Gastrocnemius medialis (tissue), 4 donors: ENCODE measurements around the gene ILK. TPM values are rescaled to one million over a fixed set of nuclear protein-coding genes. Genes with fewer than 3 reads are reported as not detected.

ENCODE experiments used
- ATAC-seq, 2 donors: fragments of 150-250 bp; one replicate each; pipeline ENCODE4 v1.9.1; 2016
- DNase-seq, 2 donors: peaks; one replicate each; pipeline ENCODE4 v3.0.0-alpha.2; 2019
- H3K27ac ChIP-seq, 4 donors: fragments of 200-600 bp; sonication (generic); 1 replicate in 1 of 4; 2 replicates in 3 of 4; pipeline ENCODE4 v1.5.1; 2016 to 2018; ENCODE audit warnings: mild to moderate bottlenecking in 2 of 4, moderate library complexity in 1 of 4
- H3K27me3 ChIP-seq, 3 donors: fragments of 200-600 bp; sonication (generic) in 2 of 3; 1 replicate in 1 of 3; 2 replicates in 2 of 3; pipeline versions ENCODE4 v1.5.1 to v1.6.0; 2016 to 2019; ENCODE audit warnings: mild to moderate bottlenecking in 1 of 3, moderate library complexity in 1 of 3
- H3K36me3 ChIP-seq, 2 donors: fragments of 200-600 bp; sonication (generic) in 1 of 2; one replicate each; pipeline ENCODE4 v1.5.1; 2017 to 2018
- H3K4me1 ChIP-seq, 2 donors: fragments of 200-600 bp; sonication (generic) in 1 of 2; one replicate each; pipeline ENCODE4 v1.5.1; 2016 to 2017; ENCODE audit warnings: mild to moderate bottlenecking in 2 of 2
- H3K4me3 ChIP-seq, 4 donors: fragments of 200-600 bp; sonication (generic) in 3 of 4; 1 replicate in 1 of 4; 2 replicates in 3 of 4; pipeline ENCODE4 v1.5.1; 2016 to 2019; ENCODE audit warnings: mild to moderate bottlenecking in 2 of 4
- H3K9me3 ChIP-seq, 3 donors: fragments of 200-600 bp; sonication (generic) in 2 of 3; 1 replicate in 1 of 3; 2 replicates in 2 of 3; pipeline ENCODE4 v1.5.1; 2016 to 2019
- CTCF ChIP-seq, 5 experiments: fragments of 450-650 bp in 3 of 5; fragments of 200-600 bp in 2 of 5; sonication (generic) in 2 of 5; IDR thresholded peaks in 4 of 5; conservative IDR thresholded peaks in 1 of 5; 1 replicate in 4 of 5; 2 replicates in 1 of 5; pipeline ENCODE4 v1.5.1; 2016 to 2019; ENCODE audit warnings: antibody characterized with exemption in 5 of 5, mild to moderate bottlenecking in 3 of 5, moderate library complexity in 3 of 5
- POLR2A ChIP-seq, 2 donors: fragments of 450-650 bp; IDR thresholded peaks; one replicate each; pipeline ENCODE4 v1.6.1; 2017; ENCODE audit warnings: antibody characterized with exemption in 2 of 2, mild to moderate bottlenecking in 2 of 2, moderate library complexity in 2 of 2
- in situ Hi-C, 4 donors: fragments of 200-750 bp; cut with MboI; loops; one replicate each; pipeline versions ENCODE4 v1.15.0 to v1.8.0; 2017; ENCODE audit warnings: low sequenced_read_pairs in 4 of 4
- intact Hi-C: fragments of 100-400 bp; cut with DNase I; formaldehyde crosslinking; loops from one replicate; pipeline ENCODE4 v1.15.1; 2023; ENCODE audit warnings: low total_unique reads
- total RNA-seq, 4 donors: library from RNA; depleted of rRNA; stranded (reverse); fragments of >200 nt; gene quantifications; one replicate each; pipeline versions ENCODE4 v1.1.0 to v1.2.3, GENCODE V29; 2016

ILK gene
- total RNA-seq, 4 donors from 2014 or later, result 48.3 to 113 (median 70.5) TPM

GRCh38 chr11:6623391-6624363, 20.1 kb downstream of the ILK start:
- Histone ChIP-seq H3K27me3 (no peaks in the 10 kb centered on the region), H3K36me3 (no peaks in the 10 kb centered on the region), H3K4me1 (peaks cover 7 to 8% of the 10 kb centered on the region in 2 donors), H3K27ac (no peak overlapping the region), H3K4me3 (no peak overlapping the region), H3K9me3 (no peaks in the 10 kb centered on the region)
- intact Hi-C loops (no loop called here), in situ Hi-C loops (no loop called here)
- TF ChIP-seq POLR2A (IDR thresholded peaks at IDR 0.05) (no peak), CTCF (IDR thresholded peaks at IDR 0.05 in 4 of 5, conservative IDR thresholded peaks at IDR 0.05 in 1 of 5) (no peak)
- ATAC-seq (no peak), DNase-seq (no peak)

GRCh38 chr11:6625156-6625831, 21.7 kb downstream of the ILK start:
- Histone ChIP-seq H3K4me3 (no peak overlapping the region), H3K27me3 (no peaks in the 10 kb centered on the region), H3K4me1 (no peaks in the 10 kb centered on the region), H3K36me3 (no peaks in the 10 kb centered on the region), H3K9me3 (no peaks in the 10 kb centered on the region), H3K27ac (no peak overlapping the region)
- intact Hi-C loops (no loop called here), in situ Hi-C loops (no loop called here)
- ATAC-seq, result no peak
- DNase-seq, result no peak
- TF ChIP-seq POLR2A (IDR thresholded peaks at IDR 0.05) (no peak), CTCF (IDR thresholded peaks at IDR 0.05 in 4 of 5, conservative IDR thresholded peaks at IDR 0.05 in 1 of 5) (no peak)

GRCh38 chr11:6625832-6626420, 22.4 kb downstream of the ILK start:
- no peaks in the 10 kb centered on the region for H3K9me3 ChIP-seq
- in situ Hi-C loops, result no loop called here
- no peak overlapping the region for H3K4me3 ChIP-seq
- no peak for ATAC-seq
- H3K27me3 ChIP-seq, result no peaks in the 10 kb centered on the region
- H3K36me3 ChIP-seq, result no peaks in the 10 kb centered on the region
- no peak for DNase-seq
- no peak overlapping the region for H3K27ac ChIP-seq
- intact Hi-C loops, result no loop called here
- TF ChIP-seq CTCF (IDR thresholded peaks at IDR 0.05 in 4 of 5, conservative IDR thresholded peaks at IDR 0.05 in 1 of 5) (no peak), POLR2A (IDR thresholded peaks at IDR 0.05) (no peak)
- no peaks in the 10 kb centered on the region for H3K4me1 ChIP-seq

GRCh38 chr11:6626971-6627761, 23.6 kb downstream of the ILK start:
- Histone ChIP-seq H3K27ac (no peak overlapping the region), H3K36me3 (no peaks in the 10 kb centered on the region)
- ATAC-seq, result no peak

More at GRCh38 chr11:6626971-6627761, 23.6 kb downstream of the ILK start:
- in situ Hi-C loops (no loop called here), intact Hi-C loops (no loop called here)
- no peak for DNase-seq
- no peaks in the 10 kb centered on the region for H3K27me3 ChIP-seq
- no peak for TF ChIP-seq CTCF (IDR thresholded peaks at IDR 0.05 in 4 of 5, conservative IDR thresholded peaks at IDR 0.05 in 1 of 5)
- H3K4me3 ChIP-seq, result no peak overlapping the region
- H3K9me3 ChIP-seq, result no peaks in the 10 kb centered on the region
- no peaks in the 10 kb centered on the region for H3K4me1 ChIP-seq
